Kidney glomerular epithelial cell (primary cell): ENCODE measurements around the gene MCF2L.

Experiments
- DNase-seq: peaks from one replicate; lab custom pipeline; 2025; lab: John Stamatoyannopoulos, UW

MCF2L gene

GRCh38 chr13:113031465-113031864 lies 62.5 kb downstream of the MCF2L start:
- no peak for DNase-seq

DNA sequence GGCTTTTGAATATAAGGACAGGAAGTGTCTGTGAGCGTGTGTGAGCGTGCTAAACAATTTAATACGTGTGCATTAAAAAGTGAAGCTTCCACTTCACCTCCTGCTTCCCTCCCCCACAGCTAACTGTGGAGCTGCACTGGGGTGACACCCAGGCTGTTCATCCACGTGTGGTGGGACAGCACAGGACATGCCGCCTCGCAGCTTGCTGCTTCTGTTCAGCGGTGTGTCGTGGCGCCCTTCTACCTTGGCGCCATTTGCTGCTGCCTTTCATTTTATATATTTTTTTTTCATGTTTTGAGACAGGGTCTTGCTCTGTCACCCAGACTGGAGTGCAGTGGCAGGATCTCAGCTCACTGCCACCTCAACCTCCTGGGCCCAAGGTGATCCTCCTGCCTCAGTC lies 63.3 kb downstream of the MCF2L start:
- DNase-seq: no peak

DNA sequence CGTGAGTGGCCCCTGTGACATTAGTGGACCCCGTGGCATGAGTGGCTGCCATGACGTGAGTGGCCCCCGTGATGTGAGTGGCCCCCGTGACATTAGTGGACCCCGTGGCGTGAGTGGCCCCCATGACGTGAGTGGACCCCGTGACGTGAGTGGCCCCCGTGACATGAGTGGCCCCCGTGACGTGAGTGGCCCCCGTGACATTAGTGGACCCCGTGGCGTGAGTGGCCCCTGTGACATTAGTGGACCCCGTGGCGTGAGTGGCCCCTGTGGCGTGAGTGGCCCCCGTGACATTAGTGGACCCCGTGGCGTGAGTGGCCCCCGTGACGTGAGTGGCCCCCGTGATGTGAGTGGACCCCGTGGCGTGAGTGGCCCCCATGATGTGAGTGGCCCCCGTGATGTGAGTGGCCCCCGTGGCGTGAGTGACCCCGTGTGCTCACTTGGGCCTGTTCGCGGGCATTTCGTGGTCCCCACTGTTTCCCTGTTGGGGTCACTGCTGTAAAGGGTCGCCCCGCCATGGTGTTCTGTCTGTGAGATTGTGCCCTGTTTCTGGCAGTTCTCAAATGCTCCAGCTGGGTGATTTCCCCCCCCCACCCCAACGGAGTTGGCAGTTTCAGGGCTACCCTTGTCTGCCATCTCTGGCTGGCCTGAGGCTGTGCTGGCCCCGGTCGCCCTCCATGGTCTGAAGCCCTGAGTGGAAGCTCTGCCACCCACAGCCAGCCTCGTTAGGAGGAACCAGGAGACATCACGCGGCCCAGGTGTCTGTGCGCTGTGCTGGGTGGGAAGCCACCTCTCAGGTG lies 64.2 kb downstream of the MCF2L start:
- no peak for DNase-seq

DNA sequence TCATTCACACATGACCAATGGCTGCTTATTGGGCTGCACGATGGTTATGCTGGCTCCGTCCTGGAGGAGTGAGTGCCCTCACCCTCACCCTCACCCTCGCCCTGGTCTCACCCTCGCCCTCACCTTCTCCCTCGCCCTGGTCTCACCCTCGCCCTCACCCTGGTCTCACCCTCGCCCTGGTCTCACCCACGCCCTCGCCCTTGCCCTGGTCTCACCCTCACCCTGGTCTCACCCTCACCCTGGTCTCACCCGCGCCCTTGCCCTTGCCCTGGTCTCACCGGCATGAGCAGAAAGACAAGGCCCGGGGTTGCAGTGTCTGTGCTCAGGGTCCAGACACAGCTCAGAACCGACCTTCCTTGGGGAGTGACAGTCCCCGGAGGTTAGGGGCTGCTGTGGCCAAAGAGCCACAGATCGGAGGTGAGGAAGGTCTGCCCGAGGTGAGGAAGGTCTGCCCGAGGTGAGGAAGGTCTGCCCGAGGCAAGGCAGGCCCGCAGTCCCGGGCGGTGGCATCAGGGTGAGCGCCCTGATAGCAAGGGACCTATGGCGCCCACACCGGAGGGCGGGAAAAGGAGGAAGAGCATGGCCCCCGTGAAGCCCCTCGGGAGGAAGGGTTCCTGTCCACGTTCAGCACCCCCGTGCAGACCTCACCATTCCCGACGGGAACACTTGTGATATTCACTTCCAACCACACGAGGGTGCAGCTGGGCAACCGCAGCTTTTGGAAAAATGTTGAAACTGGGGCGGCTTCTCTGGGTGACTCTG lies 65.6 kb downstream of the MCF2L start:
- no peak for DNase-seq

GRCh38 chr13:113035213-113035800 lies 66.3 kb downstream of the MCF2L start:
- no peak for DNase-seq

DNA sequence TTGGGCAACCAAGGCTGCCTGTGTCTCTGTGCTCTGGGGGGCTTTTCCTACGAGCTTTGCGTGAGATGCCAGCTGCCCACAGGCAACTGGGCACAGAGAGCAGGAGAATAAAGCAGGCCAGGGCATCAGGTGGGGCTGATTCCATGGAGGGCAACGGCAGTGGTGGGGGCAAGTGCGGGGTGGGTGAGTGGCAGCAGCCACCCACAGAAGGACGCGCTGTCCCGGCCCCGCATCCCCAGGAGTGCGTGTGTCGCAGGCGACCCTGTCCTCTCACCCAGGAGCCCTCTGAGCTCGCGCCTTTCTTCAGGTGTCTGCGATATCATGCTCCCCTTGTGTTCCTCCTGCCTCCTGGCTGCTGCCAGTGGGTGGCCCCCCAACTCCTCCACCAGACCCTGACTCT lies 67.4 kb downstream of the MCF2L start:
- DNase-seq: no peak

DNA sequence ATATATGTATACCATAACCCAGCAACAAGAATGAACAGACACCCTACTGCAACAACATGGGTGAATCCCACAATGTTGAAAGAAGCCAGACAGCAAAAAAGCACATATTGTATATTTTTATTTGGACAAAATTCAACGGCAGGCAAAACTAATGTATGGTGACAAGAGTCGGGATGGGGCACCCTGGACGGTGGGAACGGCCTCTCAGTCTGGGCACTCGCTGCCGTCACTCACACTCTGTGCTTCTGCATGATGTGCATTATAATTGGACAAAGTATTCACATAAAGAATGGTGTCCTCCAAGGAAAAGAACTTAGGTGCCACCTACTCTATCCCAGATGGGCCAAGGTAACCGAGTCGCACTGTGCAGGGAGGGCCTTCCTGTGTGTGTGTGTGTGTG lies 71.0 kb downstream of the MCF2L start:
- no peak for DNase-seq

GRCh38 chr13:113040597-113041292 lies 71.7 kb downstream of the MCF2L start:
- DNase-seq: no peak

- no peak for DNase-seq
Observed at GRCh38 chr13:113041293-113041690, 72.3 kb downstream of the MCF2L start.

DNA sequence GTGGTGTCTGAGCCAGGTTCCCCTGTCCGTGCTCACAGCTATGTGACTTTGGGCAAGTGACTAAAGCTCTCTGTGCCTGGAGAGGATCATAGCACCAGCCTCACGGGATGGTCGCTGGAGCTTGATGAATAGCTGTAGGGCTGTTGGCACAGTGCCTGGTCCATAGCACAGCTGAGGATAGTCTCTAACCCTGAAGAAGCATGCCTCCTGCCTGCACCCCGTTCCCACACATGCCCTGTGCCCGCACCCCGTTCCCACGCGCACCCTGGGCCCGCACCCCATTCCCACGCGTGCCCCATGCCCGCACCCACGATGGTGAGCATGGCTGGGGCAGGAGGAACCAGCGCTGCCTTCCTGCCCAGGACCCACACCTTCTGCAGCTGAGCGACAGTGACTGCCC lies 72.9 kb downstream of the MCF2L start:
- DNase-seq: no peak

- DNase-seq: no peak
Observed at GRCh38 chr13:113042456-113042855, 73.4 kb downstream of the MCF2L start.

GRCh38 chr13:113043001-113043630 lies 74.1 kb downstream of the MCF2L start:
- DNase-seq: no peak

- no peak for DNase-seq
Observed at GRCh38 chr13:113043931-113044330, 74.9 kb downstream of the MCF2L start.

DNA sequence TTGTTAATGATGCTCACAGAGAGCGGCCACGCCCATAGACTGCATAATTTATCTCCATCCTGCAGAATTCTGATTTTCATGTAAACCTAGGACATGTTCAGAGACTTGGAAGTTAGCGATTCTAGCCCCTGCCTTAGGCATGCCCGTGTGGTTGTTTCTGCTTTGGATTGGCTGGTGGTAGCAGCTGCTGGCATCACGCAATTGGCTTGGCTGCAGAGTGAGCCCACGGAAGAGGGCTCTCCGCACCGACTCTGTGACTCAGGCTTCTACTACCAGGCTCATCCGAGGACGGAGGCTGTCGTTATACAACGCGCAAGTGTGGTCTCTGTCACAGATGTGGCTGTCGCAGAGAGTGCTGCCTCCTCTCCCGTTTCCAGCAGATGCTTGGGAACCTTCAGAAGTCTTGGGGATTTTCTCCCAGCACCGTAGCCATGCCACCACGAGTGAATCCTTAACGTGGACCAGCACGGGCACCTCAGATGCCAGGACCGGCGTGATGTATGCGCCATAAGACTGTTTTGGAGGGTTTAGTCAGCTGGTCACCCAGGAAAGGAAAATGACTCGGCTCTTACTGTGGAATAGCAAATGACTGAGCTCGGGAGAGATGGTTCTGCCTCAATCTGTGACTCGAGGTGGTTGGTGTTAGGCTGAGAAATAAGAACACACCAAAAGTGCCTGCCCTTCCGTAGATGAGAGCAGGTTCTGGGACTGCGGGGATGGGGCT lies 75.5 kb downstream of the MCF2L start:
- no peak for DNase-seq

GRCh38 chr13:113045251-113046127 lies 76.5 kb downstream of the MCF2L start:
- DNase-seq: no peak

- DNase-seq: no peak
Observed at GRCh38 chr13:113046128-113046882, 77.3 kb downstream of the MCF2L start.

DNA sequence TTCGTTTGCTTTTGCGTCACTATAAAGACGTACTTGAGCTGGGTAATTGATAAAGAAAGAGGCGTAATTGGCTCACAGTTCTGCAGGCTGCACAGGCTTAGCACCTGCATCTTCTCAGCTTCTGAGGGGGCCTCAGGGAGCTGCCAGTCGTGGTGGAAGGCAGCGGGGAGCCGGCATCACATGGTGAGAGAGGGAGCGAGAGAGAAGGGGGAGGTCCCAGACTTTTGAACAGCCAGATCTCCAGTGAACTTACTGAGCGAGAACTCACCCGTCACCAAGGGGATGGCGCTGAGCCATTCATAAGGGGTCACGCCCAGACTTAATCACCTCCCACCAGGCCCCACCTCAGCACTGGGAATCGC lies 77.8 kb downstream of the MCF2L start:
- no peak for DNase-seq

- no peak for DNase-seq
Observed at GRCh38 chr13:113047587-113047986, 78.6 kb downstream of the MCF2L start.

GRCh38 chr13:113048766-113049165 lies 79.8 kb downstream of the MCF2L start:
- no peak for DNase-seq

- DNase-seq: no peak
Observed at GRCh38 chr13:113049521-113049941, 80.5 kb downstream of the MCF2L start.
